Smooth muscle cell of the brain vasculature (primary cell): ENCODE data around the gene TRIM8.
A peak's percentile ranks its signal among the peaks of the same experiment; 100 is the strongest.
"Not testable (repeated sequence)": the region's sequence is repeated elsewhere in the genome, so short reads cannot be mapped to it uniquely, and the experiment has no call there.

Source experiments
- DNase-seq: peaks from one replicate; pipeline ENCODE4 v3.0.0-alpha.2; 2012; ENCODE audit warnings: low read depth, low spot score

Gene TRIM8

GRCh38 chr10:102670065-102670670 is 25.9 kb downstream of the TRIM8 start:
- no peak for DNase-seq

GRCh38 chr10:102670871-102671434 is 26.7 kb downstream of the TRIM8 start:
- DNase-seq = no peak

- DNase-seq = no peak
Measured at GRCh38 chr10:102673236-102673818, 29.0 kb downstream of the TRIM8 start.

GRCh38 chr10:102673819-102674511 is 29.7 kb downstream of the TRIM8 start:
- DNase-seq = peak; percentile 35

- no peak for DNase-seq
Measured at GRCh38 chr10:102674566-102674965, 30.3 kb downstream of the TRIM8 start.

- DNase-seq = no peak
Measured at GRCh38 chr10:102675011-102675665, 30.9 kb downstream of the TRIM8 start.

GRCh38 chr10:102675666-102676533 is 31.6 kb downstream of the TRIM8 start:
- DNase-seq = peak; percentile 75

- no peak for DNase-seq
Measured at GRCh38 chr10:102676534-102677315, 32.4 kb downstream of the TRIM8 start.

- no peak for DNase-seq
Measured at GRCh38 chr10:102677331-102678067, 33.2 kb downstream of the TRIM8 start.

GRCh38 chr10:102678068-102678400 is 33.8 kb downstream of the TRIM8 start:
- DNase-seq = no peak

GRCh38 chr10:102678842-102679289 is 34.6 kb downstream of the TRIM8 start:
- DNase-seq = peak; percentile 63

- no peak for DNase-seq
Measured at GRCh38 chr10:102679596-102679995, 35.3 kb downstream of the TRIM8 start.

- DNase-seq = no peak
Measured at GRCh38 chr10:102681696-102682095, 37.4 kb downstream of the TRIM8 start.

GRCh38 chr10:102682416-102682815 is 38.1 kb downstream of the TRIM8 start:
- DNase-seq = no peak

- no peak for DNase-seq
Measured at GRCh38 chr10:102682981-102683380, 38.7 kb downstream of the TRIM8 start.

GRCh38 chr10:102683736-102684135 is 39.5 kb downstream of the TRIM8 start:
- DNase-seq = no peak

- no peak for DNase-seq
Measured at GRCh38 chr10:102691285-102692066, 47.2 kb downstream of the TRIM8 start.

GRCh38 chr10:102695401-102695800 is 51.1 kb downstream of the TRIM8 start:
- DNase-seq = not testable (repeated sequence)

- DNase-seq = no peak
Measured at GRCh38 chr10:102696736-102697135, 52.5 kb downstream of the TRIM8 start.
